Vagina (tissue), 2 donors: ENCODE data around the gene BIRC6. TPM values are rescaled to one million over a fixed set of nuclear protein-coding genes. Genes with fewer than 3 reads are reported as not detected.

Source experiments
- DNase-seq, 2 donors: peaks; one replicate each; pipeline ENCODE4 v3.0.0-alpha.2; 2017; ENCODE audit errors: extremely low spot score in 2 of 2
- H3K27ac ChIP-seq: fragments of 200-600 bp; sonication (generic); one replicate; pipeline ENCODE4 v1.5.1; 2019
- H3K27me3 ChIP-seq: fragments of 200-600 bp; sonication (generic); one replicate; pipeline ENCODE4 v1.5.1; 2019
- H3K36me3 ChIP-seq, 2 donors: fragments of 200-600 bp; sonication (generic); one replicate each; pipeline ENCODE4 v1.5.1; 2017 to 2019
- H3K4me1 ChIP-seq: fragments of 200-600 bp; sonication (generic); one replicate; pipeline ENCODE4 v1.5.1; 2019
- H3K4me3 ChIP-seq, 2 donors: fragments of 200-600 bp; sonication (generic); 1 replicate in 1 of 2; 2 replicates in 1 of 2; pipeline ENCODE4 v1.5.1; 2016 to 2019
- H3K9me3 ChIP-seq: fragments of 200-600 bp; sonication (generic); one replicate; pipeline ENCODE4 v1.5.1; 2019
- POLR2A ChIP-seq, 2 donors: fragments of 450-650 bp; IDR thresholded peaks; one replicate each; pipeline ENCODE4 v1.6.1; 2017; ENCODE audit warnings: antibody characterized with exemption in 2 of 2, mild to moderate bottlenecking in 2 of 2, moderate library complexity in 2 of 2
- POLR2AphosphoS5 ChIP-seq, 2 donors: sonication (generic); formaldehyde crosslinking; IDR thresholded peaks; one replicate each; pipeline ENCODE4 v1.9.0; 2017; ENCODE audit warnings: antibody characterized with exemption in 2 of 2, mild to moderate bottlenecking in 2 of 2, low read depth in 1 of 2; ENCODE audit not compliant: insufficient read depth in 1 of 2
- intact Hi-C: fragments of 100-400 bp; cut with DNase I; formaldehyde crosslinking; loops from one replicate; pipeline ENCODE4 v1.15.1; 2023
- total RNA-seq: library from RNA; depleted of rRNA; stranded (reverse); fragments of >200 nt; gene quantifications from one replicate; pipeline ENCODE4 v1.2.3, GENCODE V29; 2016
- TF ChIP-seq, protein P1 (sequence below), 3 experiments: fragments of 450-650 bp in 2 of 3; fragments of 200-600 bp in 1 of 3; sonication (generic) in 1 of 3; IDR thresholded peaks; one replicate each; pipeline ENCODE4 v1.5.1; 2017 to 2019; ENCODE audit warnings: antibody characterized with exemption in 3 of 3, mild to moderate bottlenecking in 2 of 3, moderate library complexity in 2 of 3

Gene BIRC6
- total RNA-seq, 1 donor from 2014 or later = 92.8 TPM

DNA sequence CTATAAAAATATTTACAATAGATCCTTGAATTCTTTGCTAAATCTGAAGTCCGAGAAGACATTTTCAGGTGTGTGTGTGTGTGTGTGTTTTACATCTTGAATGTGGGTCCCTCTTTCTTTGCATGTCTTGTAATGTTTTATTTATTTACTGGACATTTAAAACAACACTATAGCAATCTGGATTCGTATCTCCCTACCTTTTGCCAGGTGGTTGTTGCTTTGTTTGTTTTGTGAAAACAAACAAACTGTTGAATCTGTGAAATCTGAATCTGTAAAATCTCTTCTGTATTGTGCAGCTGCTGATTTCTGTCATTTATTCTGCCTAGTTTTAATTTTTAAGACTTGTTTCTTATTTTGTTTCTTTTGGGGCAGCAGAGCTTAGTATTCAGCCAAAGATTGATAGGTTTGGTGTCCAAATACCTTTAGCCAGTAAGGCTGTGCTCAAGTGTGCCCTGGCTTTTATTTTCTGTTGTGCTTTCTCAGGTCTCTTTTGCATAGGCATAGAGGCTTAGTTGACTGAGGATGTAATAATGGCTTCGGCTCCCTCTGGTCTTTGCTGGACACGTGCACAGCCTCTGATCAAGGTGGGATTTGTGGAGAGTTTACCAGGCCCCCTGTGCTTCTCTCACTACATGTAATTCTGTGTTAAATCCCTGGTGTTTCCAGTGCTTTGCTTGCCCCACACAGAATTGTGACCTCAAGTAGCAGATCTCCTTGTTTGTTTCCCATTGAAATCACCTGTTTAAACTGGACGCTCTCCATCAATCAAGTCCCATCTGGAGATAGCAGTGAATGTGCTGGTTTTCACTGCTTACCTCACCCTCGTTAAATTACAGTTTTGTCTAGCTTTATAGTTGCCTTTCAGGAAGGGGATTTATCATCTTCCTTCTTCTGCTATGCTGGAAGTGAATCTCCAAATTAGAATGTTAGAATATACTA, 71.1 kb downstream of the BIRC6 start:
- intact Hi-C loops = no loop called here
- DNase-seq = no peak

DNA sequence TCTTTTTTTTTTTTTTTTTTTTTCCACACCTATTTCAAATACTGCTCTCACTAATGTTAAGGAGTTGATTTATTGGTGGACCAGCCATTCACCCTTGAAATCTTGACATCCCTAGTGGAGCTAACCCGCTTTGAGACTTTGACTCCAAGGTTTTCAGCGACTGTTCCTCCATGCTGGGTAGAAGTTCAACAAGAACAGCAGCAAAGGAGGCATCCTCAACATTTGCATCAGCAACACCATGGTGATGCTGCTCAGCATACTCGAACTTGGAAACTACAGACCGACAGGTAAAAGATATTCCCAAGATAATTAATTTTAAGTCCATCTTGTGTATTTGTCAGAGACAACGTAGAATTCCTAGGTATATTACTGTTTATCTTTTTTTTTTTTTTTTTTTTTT, 74.0 kb downstream of the BIRC6 start:
- TF ChIP-seq POLR2A (IDR thresholded peaks at IDR 0.05) = no peak
- TF ChIP-seq POLR2AphosphoS5 (IDR thresholded peaks at IDR 0.05; ENCODE audit: insufficient read depth in 1 of 2, low read depth in 1 of 2) = no peak
- TF ChIP-seq, protein P1, sequence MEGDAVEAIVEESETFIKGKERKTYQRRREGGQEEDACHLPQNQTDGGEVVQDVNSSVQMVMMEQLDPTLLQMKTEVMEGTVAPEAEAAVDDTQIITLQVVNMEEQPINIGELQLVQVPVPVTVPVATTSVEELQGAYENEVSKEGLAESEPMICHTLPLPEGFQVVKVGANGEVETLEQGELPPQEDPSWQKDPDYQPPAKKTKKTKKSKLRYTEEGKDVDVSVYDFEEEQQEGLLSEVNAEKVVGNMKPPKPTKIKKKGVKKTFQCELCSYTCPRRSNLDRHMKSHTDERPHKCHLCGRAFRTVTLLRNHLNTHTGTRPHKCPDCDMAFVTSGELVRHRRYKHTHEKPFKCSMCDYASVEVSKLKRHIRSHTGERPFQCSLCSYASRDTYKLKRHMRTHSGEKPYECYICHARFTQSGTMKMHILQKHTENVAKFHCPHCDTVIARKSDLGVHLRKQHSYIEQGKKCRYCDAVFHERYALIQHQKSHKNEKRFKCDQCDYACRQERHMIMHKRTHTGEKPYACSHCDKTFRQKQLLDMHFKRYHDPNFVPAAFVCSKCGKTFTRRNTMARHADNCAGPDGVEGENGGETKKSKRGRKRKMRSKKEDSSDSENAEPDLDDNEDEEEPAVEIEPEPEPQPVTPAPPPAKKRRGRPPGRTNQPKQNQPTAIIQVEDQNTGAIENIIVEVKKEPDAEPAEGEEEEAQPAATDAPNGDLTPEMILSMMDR (IDR thresholded peaks at IDR 0.05) = no peak
- Histone ChIP-seq H3K27ac (no peak overlapping the region), H3K9me3 (no peaks in the 10 kb centered on the region), H3K4me1 (peaks cover 19% of the 10 kb centered on the region), H3K4me3 (no peak overlapping the region), H3K36me3 (peaks cover 0 to 21% of the 10 kb centered on the region in 2 donors), H3K27me3 (no peaks in the 10 kb centered on the region)
- intact Hi-C loops = no loop called here
- no peak for DNase-seq

More for the DNA sequence above, 71.1 kb downstream of the BIRC6 start:
- Histone ChIP-seq H3K27me3 (no peaks in the 10 kb centered on the region), H3K36me3 (peaks cover 0 to 12% of the 10 kb centered on the region in 2 donors), H3K4me3 (no peak overlapping the region), H3K4me1 (peaks cover 32% of the 10 kb centered on the region), H3K9me3 (no peaks in the 10 kb centered on the region), H3K27ac (no peak overlapping the region)
- TF ChIP-seq, protein P1 (IDR thresholded peaks at IDR 0.05) = no peak
- TF ChIP-seq POLR2A (IDR thresholded peaks at IDR 0.05) = no peak
- TF ChIP-seq POLR2AphosphoS5 (IDR thresholded peaks at IDR 0.05; ENCODE audit: insufficient read depth in 1 of 2, low read depth in 1 of 2) = no peak

DNA sequence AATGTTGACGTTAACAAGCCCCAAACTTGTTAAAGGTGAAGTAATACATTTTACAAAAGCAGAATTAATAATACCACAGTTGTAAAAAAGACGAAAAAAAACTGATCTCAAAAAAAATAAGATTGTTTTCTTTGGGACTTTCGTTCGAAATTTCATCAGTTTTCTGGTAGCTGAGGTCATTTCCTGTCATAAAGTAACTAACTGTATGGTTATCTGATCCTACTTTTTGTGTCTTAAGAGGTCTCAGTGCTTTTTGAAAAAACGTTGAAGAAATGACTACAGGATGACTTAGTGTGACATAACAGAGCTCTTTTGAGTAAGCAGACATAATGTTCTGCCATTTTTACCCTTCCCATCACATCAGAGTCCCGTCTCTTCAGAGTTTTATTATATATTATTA, 79.3 kb downstream of the BIRC6 start:
- intact Hi-C loops = no loop called here
- TF ChIP-seq, protein P1 (IDR thresholded peaks at IDR 0.05) = no peak
- H3K4me1 ChIP-seq = no peaks in the 10 kb centered on the region
- no peaks in the 10 kb centered on the region for H3K27me3 ChIP-seq
- no peak overlapping the region for H3K4me3 ChIP-seq
- no peak overlapping the region for H3K27ac ChIP-seq
- H3K9me3 ChIP-seq = no peaks in the 10 kb centered on the region
- H3K36me3 ChIP-seq = peaks cover 0 to 44% of the 10 kb centered on the region in 2 donors
- no peak for DNase-seq

DNA sequence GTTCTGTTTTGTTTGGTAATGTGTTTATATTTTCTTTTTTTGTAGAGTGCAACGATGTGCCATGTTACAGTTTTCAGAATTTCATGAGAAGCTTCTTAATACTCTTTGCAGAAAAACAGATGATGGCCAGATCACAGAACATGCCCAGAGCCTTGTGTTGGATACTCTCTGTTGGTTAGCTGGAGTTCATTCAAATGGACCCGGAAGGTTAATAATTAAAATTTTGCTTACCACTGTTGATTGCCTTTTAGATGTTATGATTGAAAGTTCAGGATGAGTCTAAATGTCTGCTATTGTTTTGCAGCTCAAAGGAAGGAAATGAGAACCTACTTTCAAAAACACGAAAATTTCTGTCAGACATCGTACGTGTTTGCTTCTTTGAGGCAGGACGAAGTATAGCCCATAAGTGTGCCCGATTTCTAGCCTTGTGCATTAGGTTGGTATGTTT, 85.2 kb downstream of the BIRC6 start:
- H3K36me3 ChIP-seq = peaks cover 0 to 63% of the 10 kb centered on the region in 2 donors
- no peaks in the 10 kb centered on the region for H3K4me1 ChIP-seq
- no peaks in the 10 kb centered on the region for H3K27me3 ChIP-seq
- H3K9me3 ChIP-seq = no peaks in the 10 kb centered on the region
- H3K27ac ChIP-seq = no peak overlapping the region
- intact Hi-C loops = no loop called here
- TF ChIP-seq POLR2A (IDR thresholded peaks at IDR 0.05) (no peak), POLR2AphosphoS5 (IDR thresholded peaks at IDR 0.05; ENCODE audit: insufficient read depth in 1 of 2, low read depth in 1 of 2) (no peak)
- TF ChIP-seq, protein P1 (IDR thresholded peaks at IDR 0.05) = no peak
- H3K4me3 ChIP-seq = no peak overlapping the region
- DNase-seq = no peak

DNA sequence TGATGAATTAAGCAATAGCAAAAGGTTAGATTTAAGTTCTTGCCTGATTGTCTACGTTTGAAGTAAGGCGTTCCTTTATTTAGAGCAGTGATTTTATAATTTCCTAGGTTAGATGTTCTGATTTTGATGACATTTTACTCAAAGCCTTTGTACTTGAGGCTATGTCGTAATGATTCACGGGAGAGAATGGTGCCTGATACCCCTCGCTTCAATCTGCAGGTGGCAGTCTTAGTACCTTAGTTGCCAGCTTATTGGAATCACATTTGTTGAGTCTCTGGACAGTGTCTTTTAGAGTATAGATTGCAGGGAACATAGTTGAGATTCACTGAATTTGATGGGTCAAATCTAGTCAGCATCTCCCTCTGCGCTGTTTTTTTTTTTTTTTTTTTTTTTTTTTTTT, 89.5 kb downstream of the BIRC6 start:
- Histone ChIP-seq H3K27ac (no peak overlapping the region), H3K4me3 (no peak overlapping the region), H3K4me1 (no peaks in the 10 kb centered on the region), H3K9me3 (no peaks in the 10 kb centered on the region), H3K27me3 (no peaks in the 10 kb centered on the region), H3K36me3 (peaks cover 0 to 51% of the 10 kb centered on the region in 2 donors)
- intact Hi-C loops = no loop called here
- DNase-seq = no peak
- TF ChIP-seq, protein P1 (IDR thresholded peaks at IDR 0.05) = no peak
